ENCODE measurements around the gene TACC2. TPM values are rescaled to one million over a fixed set of nuclear protein-coding genes. Genes with fewer than 3 reads are reported as not detected.

Gene TACC2
- total RNA-seq, 2 experiments from 2014 or later, result not detected

GRCh38 chr10:122113945-122114747, 125.2 kb downstream of the TACC2 start:
- Histone ChIP-seq H3K4me3 (ENCODE audit: low read depth, low read length, poor library complexity, severe bottlenecking) (no peak overlapping the region), H3K4me1 (ENCODE audit: insufficient read depth, low read length, poor library complexity, severe bottlenecking) (no peaks in the 10 kb centered on the region), H3K4me2 (ENCODE audit: low read length) (no peak overlapping the region), H3K9me3 (ENCODE audit: low read length) (no peaks in the 10 kb centered on the region), H3K9me2 (ENCODE audit: insufficient read depth, low read length) (no peaks in the 10 kb centered on the region), H3K27ac (ENCODE audit: low read depth, low read length, poor library complexity, severe bottlenecking) (no peak overlapping the region), H2AFZ (ENCODE audit: low read length) (no peak overlapping the region), H3K36me3 (ENCODE audit: insufficient read depth, low read length) (no peaks in the 10 kb centered on the region), H4K20me1 (ENCODE audit: insufficient read depth, low read length) (no peaks in the 10 kb centered on the region), H3K79me2 (ENCODE audit: insufficient read depth, low read depth, low read length) (no peaks in the 10 kb centered on the region)
- POLR2A ChIA-PET, result no interaction called here
- CTCF ChIA-PET (ENCODE audit: unreplicated experiment), result no interaction called here
- no TSS peak for BruUV-seq (replicated peaks)
- no peak for DNase-seq (ENCODE audit: low spot score)
- intact Hi-C loops (cut with micrococcal nuclease; ENCODE audit: unreplicated experiment), result no loop called here
- no peak for TF ChIP-seq CTCF (conservative IDR thresholded peaks at IDR 0.05; ENCODE audit: low read length)
- TF ChIP-seq EZH2phosphoT487 (IDR thresholded peaks at IDR 0.05; ENCODE audit: borderline replicate concordance, low read depth, low read length), result no peak

GRCh38 chr10:122115874-122116273, 126.9 kb downstream of the TACC2 start:
- CTCF ChIA-PET (ENCODE audit: unreplicated experiment), result no interaction called here
- Histone ChIP-seq H4K20me1 (ENCODE audit: insufficient read depth, low read length) (no peaks in the 10 kb centered on the region), H3K4me2 (ENCODE audit: low read length) (no peak overlapping the region), H3K4me1 (ENCODE audit: insufficient read depth, low read length, poor library complexity, severe bottlenecking) (no peaks in the 10 kb centered on the region), H3K79me2 (ENCODE audit: insufficient read depth, low read depth, low read length) (no peaks in the 10 kb centered on the region), H3K4me3 (ENCODE audit: low read depth, low read length, poor library complexity, severe bottlenecking) (no peak overlapping the region), H3K27ac (ENCODE audit: low read depth, low read length, poor library complexity, severe bottlenecking) (no peak overlapping the region), H3K9me2 (ENCODE audit: insufficient read depth, low read length) (no peaks in the 10 kb centered on the region), H2AFZ (ENCODE audit: low read length) (no peak overlapping the region), H3K36me3 (ENCODE audit: insufficient read depth, low read length) (no peaks in the 10 kb centered on the region), H3K9me3 (ENCODE audit: low read length) (no peaks in the 10 kb centered on the region)
- no peak for DNase-seq (ENCODE audit: low spot score)
- TF ChIP-seq EZH2phosphoT487 (IDR thresholded peaks at IDR 0.05; ENCODE audit: borderline replicate concordance, low read depth, low read length) (no peak), CTCF (conservative IDR thresholded peaks at IDR 0.05; ENCODE audit: low read length) (no peak)
- POLR2A ChIA-PET, result no interaction called here
- BruUV-seq (replicated peaks), result no TSS peak
- intact Hi-C loops (cut with micrococcal nuclease; ENCODE audit: unreplicated experiment), result no loop called here

GRCh38 chr10:122116331-122116730, 127.4 kb downstream of the TACC2 start:
- Histone ChIP-seq H3K9me3 (ENCODE audit: low read length) (no peaks in the 10 kb centered on the region), H3K4me1 (ENCODE audit: insufficient read depth, low read length, poor library complexity, severe bottlenecking) (no peaks in the 10 kb centered on the region), H3K79me2 (ENCODE audit: insufficient read depth, low read depth, low read length) (no peaks in the 10 kb centered on the region), H3K36me3 (ENCODE audit: insufficient read depth, low read length) (no peaks in the 10 kb centered on the region), H3K27ac (ENCODE audit: low read depth, low read length, poor library complexity, severe bottlenecking) (no peak overlapping the region), H3K4me2 (ENCODE audit: low read length) (no peak overlapping the region), H2AFZ (ENCODE audit: low read length) (no peak overlapping the region), H3K4me3 (ENCODE audit: low read depth, low read length, poor library complexity, severe bottlenecking) (no peak overlapping the region), H4K20me1 (ENCODE audit: insufficient read depth, low read length) (no peaks in the 10 kb centered on the region), H3K9me2 (ENCODE audit: insufficient read depth, low read length) (no peaks in the 10 kb centered on the region)
- no peak for DNase-seq (ENCODE audit: low spot score)
- POLR2A ChIA-PET, result interaction anchor here (0.5 to 0.7 kb wide), 2 partner anchors 69 to 1929 kb away, joined by 3 read pairs; no protein-coding TSS in a partner anchor
- CTCF ChIA-PET (ENCODE audit: unreplicated experiment), result no interaction called here
- TF ChIP-seq EZH2phosphoT487 (IDR thresholded peaks at IDR 0.05; ENCODE audit: borderline replicate concordance, low read depth, low read length), result no peak
- TF ChIP-seq CTCF (conservative IDR thresholded peaks at IDR 0.05; ENCODE audit: low read length), result no peak
- no TSS peak for BruUV-seq (replicated peaks)
- intact Hi-C loops (cut with micrococcal nuclease; ENCODE audit: unreplicated experiment), result no loop called here

All from OCI-LY7 (cell line).